CD14-positive monocyte (primary cell): ENCODE data around the gene CCDC178. TPM values are rescaled to one million over a fixed set of nuclear protein-coding genes. Genes with fewer than 3 reads are reported as not detected.

Experiments
- DNase-seq, 3 donors: peaks; one replicate each; pipeline ENCODE4 v3.0.0-alpha.2; 2011 to 2022
- H2AFZ ChIP-seq: 2 replicates; pipeline ENCODE4 v1.6.0; 2012; ENCODE audit warnings: mild to moderate bottlenecking, low read depth, low read length, inconsistent platforms; ENCODE audit not compliant: insufficient read depth, poor library complexity, severe bottlenecking
- H3K27ac ChIP-seq, 2 donors: 1 replicate in 1 of 2; 2 replicates in 1 of 2; pipeline ENCODE4 v1.5.1; 2012 to 2013; ENCODE audit warnings: low read length in 2 of 2, control low read depth in 1 of 2, inconsistent platforms in 1 of 2, low read depth in 1 of 2, mild to moderate bottlenecking in 1 of 2
- H3K27me3 ChIP-seq, 2 donors: one replicate each; pipeline versions ENCODE4 v1.6.0 to v1.6.1; 2011 to 2013; ENCODE audit warnings: low read length in 2 of 2; ENCODE audit not compliant: control insufficient read depth in 2 of 2, insufficient read depth in 2 of 2
- H3K36me3 ChIP-seq, 2 donors: replicated peaks in 1 of 2; 1 replicate in 1 of 2; 2 replicates in 1 of 2; pipeline versions ENCODE4 v1.5.1 to v1.6.1; 2012 to 2013; ENCODE audit warnings: low read length in 2 of 2, control low read depth in 1 of 2, inconsistent platforms in 1 of 2, mild to moderate bottlenecking in 1 of 2; ENCODE audit not compliant: insufficient read depth in 2 of 2, control insufficient read depth in 1 of 2
- H3K4me1 ChIP-seq, 2 donors: 1 replicate in 1 of 2; 2 replicates in 1 of 2; pipeline versions ENCODE4 v1.5.1 to v1.6.1; 2012 to 2013; ENCODE audit warnings: low read length in 2 of 2, control low read depth in 1 of 2, inconsistent platforms in 1 of 2, mild to moderate bottlenecking in 1 of 2, moderate library complexity in 1 of 2; ENCODE audit not compliant: insufficient read depth in 2 of 2, control insufficient read depth in 1 of 2
- H3K4me2 ChIP-seq: replicated peaks from 2 replicates; pipeline ENCODE3; 2012; ENCODE audit warnings: low read length, moderate library complexity, mild to moderate bottlenecking; ENCODE audit not compliant: poor library complexity, severe bottlenecking; ENCODE audit errors: extremely low read depth
- H3K4me3 ChIP-seq, 3 experiments: fragments of 200-600 bp in 1 of 3; sonication (generic) in 1 of 3; replicated peaks in 1 of 3; 1 replicate in 2 of 3; 2 replicates in 1 of 3; pipeline ENCODE4 v1.5.1; 2011 to 2013; ENCODE audit warnings: low read length in 3 of 3, mild to moderate bottlenecking in 3 of 3, control low read depth in 2 of 3, low read depth in 2 of 3, inconsistent platforms in 1 of 3, moderate library complexity in 1 of 3
- H3K79me2 ChIP-seq: 2 replicates; pipeline ENCODE4 v1.6.0; 2012; ENCODE audit warnings: mild to moderate bottlenecking, control low read depth, inconsistent platforms, low read length, moderate library complexity; ENCODE audit not compliant: insufficient read depth
- H3K9ac ChIP-seq: 2 replicates; pipeline ENCODE4 v1.6.0; 2017; ENCODE audit warnings: low read length, mild to moderate bottlenecking; ENCODE audit not compliant: insufficient read depth, poor library complexity, severe bottlenecking
- H3K9me3 ChIP-seq, 2 donors: replicated peaks in 1 of 2; 1 replicate in 1 of 2; 2 replicates in 1 of 2; pipeline versions ENCODE4 v1.5.1 to v1.6.1; 2012 to 2013; ENCODE audit warnings: low read length in 2 of 2, control low read depth in 1 of 2; ENCODE audit not compliant: control insufficient read depth in 1 of 2, insufficient read depth in 1 of 2
- H4K20me1 ChIP-seq: 2 replicates; pipeline ENCODE4 v1.6.0; 2012; ENCODE audit warnings: mild to moderate bottlenecking, low read length, control low read depth, moderate library complexity; ENCODE audit not compliant: insufficient read depth
- H3K27ac Mint-ChIP-seq, 7 donors: one replicate each; pipeline ENCODE4 v1.8.0; 2020; ENCODE audit warnings: mild to moderate bottlenecking in 7 of 7, mixed read lengths in 7 of 7, moderate library complexity in 6 of 7, inconsistent platforms in 2 of 7
- H3K27me3 Mint-ChIP-seq, 3 donors: one replicate each; pipeline ENCODE4 v1.8.0; 2021 to 2022; ENCODE audit warnings: low read depth in 3 of 3, mild to moderate bottlenecking in 3 of 3, mixed read lengths in 3 of 3, moderate library complexity in 3 of 3, inconsistent platforms in 1 of 3
- H3K36me3 Mint-ChIP-seq, 2 donors: one replicate each; pipeline ENCODE4 v1.8.0; 2020; ENCODE audit warnings: mixed read lengths in 2 of 2, inconsistent platforms in 1 of 2, mild to moderate bottlenecking in 1 of 2
- H3K4me1 Mint-ChIP-seq: one replicate; pipeline ENCODE4 v1.8.0; 2020; ENCODE audit warnings: mild to moderate bottlenecking, mixed read lengths
- H3K4me3 Mint-ChIP-seq, 2 donors: one replicate each; pipeline ENCODE4 v1.8.0; 2020; ENCODE audit warnings: mild to moderate bottlenecking in 2 of 2, mixed read lengths in 2 of 2, moderate library complexity in 1 of 2
- H3K9me3 Mint-ChIP-seq, 7 donors: one replicate each; pipeline ENCODE4 v1.8.0; 2020 to 2022; ENCODE audit warnings: mixed read lengths in 7 of 7, mild to moderate bottlenecking in 6 of 7, moderate library complexity in 6 of 7, inconsistent platforms in 2 of 7
- WGBS: methylation state at CpG from one replicate; pipeline ENCODE4 v1.1.5; 2013; ENCODE audit warnings: missing lambda C conversion rate; ENCODE audit not compliant: insufficient coverage; 5-methylcytosine and 5-hydroxymethylcytosine counted together
- intact Hi-C, 2 donors: fragments of 100-400 bp; cut with micrococcal nuclease; formaldehyde crosslinking; loops; one replicate each; pipeline versions ENCODE4 v1.15.0 to v1.15.1; 2023
- polyA plus RNA-seq, 3 donors: library from polyadenylated mRNA; depleted of rRNA in 1 of 3; unstranded in 2 of 3; stranded (reverse) in 1 of 3; fragments of 300-500 nt in 2 of 3; fragments of >200 nt in 1 of 3; fragmentation: Illumina TruSeq in 2 of 3; gene quantifications; 1 replicate in 2 of 3; 2 replicates in 1 of 3; pipeline ENCODE4 v1.2.3, GENCODE V29; 2012 to 2021
- TF ChIP-seq, protein P1 (sequence below): fragments of 200-600 bp; IDR thresholded peaks from one replicate; pipeline ENCODE4 v1.8.0; 2022; ENCODE audit warnings: antibody characterized with exemption, mild to moderate bottlenecking

CCDC178 gene
- polyA plus RNA-seq, 3 donors, result not detected

GRCh38 chr18:33282142-33282541 is 158.4 kb downstream of the CCDC178 start:
- no peaks in the 10 kb centered on the region for H3K36me3 Mint-ChIP-seq
- Histone ChIP-seq H3K4me3 (no peak overlapping the region), H3K27me3 (no peaks in the 10 kb centered on the region), H3K4me1 (no peaks in the 10 kb centered on the region), H3K36me3 (no peaks in the 10 kb centered on the region), H3K79me2 (no peaks in the 10 kb centered on the region), H3K9me3 (no peaks in the 10 kb centered on the region), H2AFZ (no peak overlapping the region), H3K9ac (no peak overlapping the region), H3K4me2 (no peak overlapping the region), H3K27ac (no peak overlapping the region), H4K20me1 (no peaks in the 10 kb centered on the region)
- H3K4me1 Mint-ChIP-seq, result no peaks in the 10 kb centered on the region
- 86% methylated on average over 7 of the region's 7 CpGs for WGBS
- H3K4me3 Mint-ChIP-seq, result no peak overlapping the region
- H3K27me3 Mint-ChIP-seq, result no peaks in the 10 kb centered on the region
- intact Hi-C loops, result no loop called here
- TF ChIP-seq, protein P1, sequence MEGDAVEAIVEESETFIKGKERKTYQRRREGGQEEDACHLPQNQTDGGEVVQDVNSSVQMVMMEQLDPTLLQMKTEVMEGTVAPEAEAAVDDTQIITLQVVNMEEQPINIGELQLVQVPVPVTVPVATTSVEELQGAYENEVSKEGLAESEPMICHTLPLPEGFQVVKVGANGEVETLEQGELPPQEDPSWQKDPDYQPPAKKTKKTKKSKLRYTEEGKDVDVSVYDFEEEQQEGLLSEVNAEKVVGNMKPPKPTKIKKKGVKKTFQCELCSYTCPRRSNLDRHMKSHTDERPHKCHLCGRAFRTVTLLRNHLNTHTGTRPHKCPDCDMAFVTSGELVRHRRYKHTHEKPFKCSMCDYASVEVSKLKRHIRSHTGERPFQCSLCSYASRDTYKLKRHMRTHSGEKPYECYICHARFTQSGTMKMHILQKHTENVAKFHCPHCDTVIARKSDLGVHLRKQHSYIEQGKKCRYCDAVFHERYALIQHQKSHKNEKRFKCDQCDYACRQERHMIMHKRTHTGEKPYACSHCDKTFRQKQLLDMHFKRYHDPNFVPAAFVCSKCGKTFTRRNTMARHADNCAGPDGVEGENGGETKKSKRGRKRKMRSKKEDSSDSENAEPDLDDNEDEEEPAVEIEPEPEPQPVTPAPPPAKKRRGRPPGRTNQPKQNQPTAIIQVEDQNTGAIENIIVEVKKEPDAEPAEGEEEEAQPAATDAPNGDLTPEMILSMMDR, result no peak
- no peak overlapping the region for H3K27ac Mint-ChIP-seq
- DNase-seq, result no peak
- peaks cover 0 to 5% (median 2%) of the 10 kb centered on the region in 7 donors for H3K9me3 Mint-ChIP-seq

- H4K20me1 ChIP-seq, result no peaks in the 10 kb centered on the region
- H3K36me3 ChIP-seq, result no peaks in the 10 kb centered on the region
- intact Hi-C loops, result no loop called here
- H3K27ac ChIP-seq, result no peak overlapping the region
- Mint-ChIP-seq H3K9me3 (peaks cover 0 to 5% (median 0%) of the 10 kb centered on the region in 7 donors), H3K36me3 (no peaks in the 10 kb centered on the region), H3K4me1 (no peaks in the 10 kb centered on the region), H3K4me3 (no peak overlapping the region), H3K27me3 (no peaks in the 10 kb centered on the region), H3K27ac (no peak overlapping the region)
- H3K9ac ChIP-seq, result no peak overlapping the region
- H3K27me3 ChIP-seq, result no peaks in the 10 kb centered on the region
- H2AFZ ChIP-seq, result no peak overlapping the region
- DNase-seq, result no peak
- no peaks in the 10 kb centered on the region for H3K4me1 ChIP-seq
- H3K4me2 ChIP-seq, result no peak overlapping the region
- H3K9me3 ChIP-seq, result no peaks in the 10 kb centered on the region
- TF ChIP-seq, protein P1, result no peak
- H3K79me2 ChIP-seq, result no peaks in the 10 kb centered on the region
- no peak overlapping the region for H3K4me3 ChIP-seq
Observed at GRCh38 chr18:33277431-33277830, 163.1 kb downstream of the CCDC178 start.
